ACC112 (cell line): Measurements from ENCODE around the gene OCA2.

ENCODE experiments used
- H2AFZ ChIP-seq: fragments of 200-600 bp; sonication (generic); one replicate; pipeline ENCODE4 v1.6.0; 2017; ENCODE audit warnings: antibody characterized with exemption, low read length; ENCODE audit not compliant: unreplicated experiment
- H3K27ac ChIP-seq: fragments of 200-600 bp; sonication (generic); 2 replicates; pipeline ENCODE4 v1.5.1; 2014; ENCODE audit warnings: low read depth, mild to moderate bottlenecking, antibody characterized with exemption, low read length, moderate library complexity
- H3K27me3 ChIP-seq: fragments of 200-600 bp; sonication (generic); 2 replicates; pipeline ENCODE4 v1.6.1; 2014; ENCODE audit warnings: mild to moderate bottlenecking, antibody characterized with exemption, low read length, moderate library complexity, mixed read lengths; ENCODE audit not compliant: insufficient read depth
- H3K36me3 ChIP-seq: fragments of 200-600 bp; sonication (generic); 2 replicates; pipeline ENCODE4 v1.6.1; 2016; ENCODE audit warnings: mild to moderate bottlenecking, antibody characterized with exemption, low read length, moderate library complexity, mixed read lengths; ENCODE audit not compliant: insufficient read depth
- H3K4me1 ChIP-seq: fragments of 200-600 bp; sonication (generic); one replicate; pipeline ENCODE4 v1.6.1; 2016; ENCODE audit warnings: low read length, mixed read lengths; ENCODE audit not compliant: insufficient read depth, unreplicated experiment, control insufficient read depth
- H3K4me3 ChIP-seq: fragments of 200-600 bp; sonication (generic); 2 replicates; pipeline ENCODE4 v1.5.1; 2014; ENCODE audit warnings: mild to moderate bottlenecking, low read depth, low read length
- H3K79me2 ChIP-seq: fragments of 200-600 bp; sonication (generic); one replicate; pipeline ENCODE4 v1.6.0; 2016; ENCODE audit warnings: low read length; ENCODE audit not compliant: control insufficient read depth, unreplicated experiment, insufficient read depth

OCA2 gene

GRCh38 chr15:28044121-28044672 is 54.9 kb downstream of the OCA2 start:
- H3K36me3 ChIP-seq: no peaks in the 10 kb centered on the region
- H3K4me3 ChIP-seq: no peak overlapping the region
- no peak overlapping the region for H2AFZ ChIP-seq
- no peaks in the 10 kb centered on the region for H3K4me1 ChIP-seq
- H3K27me3 ChIP-seq: 0 out of 2 replicates have a peak, but pooled peaks cover 3% of the 10 kb centered on the region
- H3K79me2 ChIP-seq: no peaks in the 10 kb centered on the region
- H3K27ac ChIP-seq: no peak overlapping the region

- Histone ChIP-seq H3K27ac (no peak overlapping the region), H3K4me1 (no peaks in the 10 kb centered on the region), H3K27me3 (0 out of 2 replicates have a peak, but pooled peaks cover 3% of the 10 kb centered on the region), H3K79me2 (no peaks in the 10 kb centered on the region), H3K4me3 (no peak overlapping the region), H3K36me3 (no peaks in the 10 kb centered on the region), H2AFZ (no peak overlapping the region)
Measured at GRCh38 chr15:28043691-28044091, 55.4 kb downstream of the OCA2 start.

GRCh38 chr15:28037969-28038590 is 61.0 kb downstream of the OCA2 start:
- H3K27me3 ChIP-seq: no peaks in the 10 kb centered on the region
- H3K4me3 ChIP-seq: no peak overlapping the region
- H3K79me2 ChIP-seq: no peaks in the 10 kb centered on the region
- no peaks in the 10 kb centered on the region for H3K36me3 ChIP-seq
- H3K4me1 ChIP-seq: no peaks in the 10 kb centered on the region
- no peak overlapping the region for H3K27ac ChIP-seq
- H2AFZ ChIP-seq: no peak overlapping the region

GRCh38 chr15:28033443-28033842 is 65.7 kb downstream of the OCA2 start:
- Histone ChIP-seq H3K4me3 (no peak overlapping the region), H3K27ac (no peak overlapping the region), H3K79me2 (no peaks in the 10 kb centered on the region), H2AFZ (no peak overlapping the region), H3K27me3 (no peaks in the 10 kb centered on the region), H3K4me1 (no peaks in the 10 kb centered on the region), H3K36me3 (no peaks in the 10 kb centered on the region)

GRCh38 chr15:28030801-28031200 is 68.3 kb downstream of the OCA2 start:
- Histone ChIP-seq H3K4me1 (no peaks in the 10 kb centered on the region), H3K27me3 (no peaks in the 10 kb centered on the region), H2AFZ (no peak overlapping the region), H3K36me3 (no peaks in the 10 kb centered on the region), H3K79me2 (no peaks in the 10 kb centered on the region), H3K4me3 (no peak overlapping the region), H3K27ac (no peak overlapping the region)

GRCh38 chr15:28027714-28028076 is 71.4 kb downstream of the OCA2 start:
- Histone ChIP-seq H3K4me1 (no peaks in the 10 kb centered on the region), H3K79me2 (no peaks in the 10 kb centered on the region), H3K27me3 (no peaks in the 10 kb centered on the region), H3K36me3 (no peaks in the 10 kb centered on the region), H3K4me3 (no peak overlapping the region), H2AFZ (no peak overlapping the region), H3K27ac (no peak overlapping the region)

GRCh38 chr15:28026764-28027713 is 72.1 kb downstream of the OCA2 start:
- Histone ChIP-seq H3K79me2 (no peaks in the 10 kb centered on the region), H3K4me3 (no peak overlapping the region), H3K27ac (no peak overlapping the region), H2AFZ (no peak overlapping the region), H3K27me3 (no peaks in the 10 kb centered on the region), H3K4me1 (no peaks in the 10 kb centered on the region), H3K36me3 (no peaks in the 10 kb centered on the region)

GRCh38 chr15:28026221-28026620 is 72.9 kb downstream of the OCA2 start:
- Histone ChIP-seq H3K36me3 (no peaks in the 10 kb centered on the region), H3K27ac (no peak overlapping the region), H3K4me3 (no peak overlapping the region), H2AFZ (no peak overlapping the region), H3K27me3 (no peaks in the 10 kb centered on the region), H3K4me1 (no peaks in the 10 kb centered on the region), H3K79me2 (no peaks in the 10 kb centered on the region)

- H3K27me3 ChIP-seq: no peaks in the 10 kb centered on the region
- no peaks in the 10 kb centered on the region for H3K4me1 ChIP-seq
- no peak overlapping the region for H2AFZ ChIP-seq
- no peak overlapping the region for H3K4me3 ChIP-seq
- no peaks in the 10 kb centered on the region for H3K36me3 ChIP-seq
- no peak overlapping the region for H3K27ac ChIP-seq
- no peaks in the 10 kb centered on the region for H3K79me2 ChIP-seq
Measured at GRCh38 chr15:28025413-28025812, 73.7 kb downstream of the OCA2 start.

GRCh38 chr15:28024889-28025250 is 74.2 kb downstream of the OCA2 start:
- H3K79me2 ChIP-seq: no peaks in the 10 kb centered on the region
- no peak overlapping the region for H3K27ac ChIP-seq
- H3K27me3 ChIP-seq: no peaks in the 10 kb centered on the region
- H2AFZ ChIP-seq: no peak overlapping the region
- no peaks in the 10 kb centered on the region for H3K36me3 ChIP-seq
- H3K4me3 ChIP-seq: no peak overlapping the region
- H3K4me1 ChIP-seq: no peaks in the 10 kb centered on the region
